ENCODE results near the gene ZNF331. TPM values are rescaled to one million over a fixed set of nuclear protein-coding genes. Genes with fewer than 3 reads are reported as not detected.
A peak's percentile ranks its signal among the peaks of the same experiment; 100 is the strongest.
"Not testable (repeated sequence)": the region's sequence is repeated elsewhere in the genome, so short reads cannot be mapped to it uniquely, and the experiment has no call there.

Gene ZNF331
- total RNA-seq, 2 experiments from 2014 or later, result 34.8 to 36.4 TPM

GRCh38 chr19:53511357-53511756, 26.6 kb upstream of the ZNF331 start:
- Mint-ChIP-seq H3K27ac (no peak overlapping the region), H3K36me3 (ENCODE audit: low read depth) (no peaks in the 10 kb centered on the region), H3K4me1 (ENCODE audit: low read depth) (no peaks in the 10 kb centered on the region), H3K27me3 (peaks cover 5% of the 10 kb centered on the region), H3K9me3 (no peaks in the 10 kb centered on the region), H3K4me3 (no peak overlapping the region)
- DNase-seq (no peak), ATAC-seq (no peak)
- intact Hi-C loops (cut with micrococcal nuclease), result no loop called here
- no peak for TF ChIP-seq CTCF (IDR thresholded peaks at IDR 0.05)
- ChIA-PET CTCF (no interaction called here), POLR2A (no interaction called here)

- peak; percentile 73 for DNase-seq
- Mint-ChIP-seq H3K4me1 (ENCODE audit: low read depth) (no peaks in the 10 kb centered on the region), H3K27me3 (peaks cover 4% of the 10 kb centered on the region), H3K9me3 (no peaks in the 10 kb centered on the region), H3K4me3 (no peak overlapping the region), H3K36me3 (ENCODE audit: low read depth) (no peaks in the 10 kb centered on the region), H3K27ac (no peak overlapping the region)
- peak; percentile 88 for ATAC-seq
- TF ChIP-seq CTCF (IDR thresholded peaks at IDR 0.05), result peak; percentile 59
- ChIA-PET POLR2A (no interaction called here), CTCF (interaction anchor here (0.7 kb wide), 1 partner anchor 87 kb away, joined by 4 read pairs; no protein-coding TSS in a partner anchor)
- intact Hi-C loops (cut with micrococcal nuclease), result no loop called here
These were observed 26.0 kb upstream of the ZNF331 start for GRCh38 chr19:53511933-53512374.

GRCh38 chr19:53515047-53515446, 22.9 kb upstream of the ZNF331 start:
- intact Hi-C loops (cut with micrococcal nuclease), result not testable (repeated sequence)

GRCh38 chr19:53517114-53517741, 20.7 kb upstream of the ZNF331 start:
- Mint-ChIP-seq H3K4me3 (no peak overlapping the region), H3K9me3 (peaks cover 8% of the 10 kb centered on the region), H3K27ac (no peak overlapping the region), H3K27me3 (no peaks in the 10 kb centered on the region), H3K4me1 (ENCODE audit: low read depth) (peaks cover 16% of the 10 kb centered on the region), H3K36me3 (ENCODE audit: low read depth) (peaks cover 21% of the 10 kb centered on the region)
- DNase-seq (no peak), ATAC-seq (no peak)
- ChIA-PET CTCF (interaction anchor here (1.3 kb wide), 1 partner anchor 507 kb away, joined by 3 read pairs; no protein-coding TSS in a partner anchor), POLR2A (no interaction called here)
- intact Hi-C loops (cut with micrococcal nuclease), result no loop called here
- TF ChIP-seq CTCF (IDR thresholded peaks at IDR 0.05), result no peak

More at GRCh38 chr19:53515047-53515446, 22.9 kb upstream of the ZNF331 start:
- H3K4me3 Mint-ChIP-seq; ATAC-seq; H3K27me3 Mint-ChIP-seq; H3K36me3 Mint-ChIP-seq (ENCODE audit: low read depth); CTCF ChIA-PET; H3K9me3 Mint-ChIP-seq; DNase-seq; H3K4me1 Mint-ChIP-seq (ENCODE audit: low read depth); H3K27ac Mint-ChIP-seq: not testable (repeated sequence)
- POLR2A ChIA-PET, result interaction anchor here (0.6 kb wide), 1 partner anchor 23 kb away, joined by 4 read pairs; the partner anchor contains the start of gene ZNF331

- TF ChIP-seq CTCF (IDR thresholded peaks at IDR 0.05), result no peak
- H3K27ac Mint-ChIP-seq, result no peak overlapping the region
- no peak overlapping the region for H3K4me3 Mint-ChIP-seq
- peaks cover 26% of the 10 kb centered on the region for H3K36me3 Mint-ChIP-seq (ENCODE audit: low read depth)
- H3K9me3 Mint-ChIP-seq, result peaks cover 8% of the 10 kb centered on the region
- ChIA-PET CTCF (interaction anchor here (1.3 kb wide), 1 partner anchor 506 kb away, joined by 3 read pairs; no protein-coding TSS in a partner anchor), POLR2A (no interaction called here)
- ATAC-seq (no peak), DNase-seq (no peak)
- intact Hi-C loops (cut with micrococcal nuclease), result no loop called here
- H3K4me1 Mint-ChIP-seq (ENCODE audit: low read depth), result peaks cover 20% of the 10 kb centered on the region
- no peaks in the 10 kb centered on the region for H3K27me3 Mint-ChIP-seq
These were observed 19.8 kb upstream of the ZNF331 start for GRCh38 chr19:53518121-53518520.

All from activated CD8-positive, alpha-beta T cell treated with anti-CD3 and anti-CD28 coated beads for 36 hours (primary cell).